Activated gamma-delta T cell treated with Interleukin-2 at 50 U/mL for 16 hours (primary cell): ENCODE results near the gene LTB.
"Not testable (repeated sequence)": the region's sequence is repeated elsewhere in the genome, so short reads cannot be mapped to it uniquely, and the experiment has no call there.

Experiments
- DNase-seq: peaks from one replicate; pipeline ENCODE4 v3.0.0-alpha.2; 2020

LTB gene

GRCh38 chr6:31607317-31607716 lies 25.1 kb upstream of the LTB start:
- no peak for DNase-seq

DNA sequence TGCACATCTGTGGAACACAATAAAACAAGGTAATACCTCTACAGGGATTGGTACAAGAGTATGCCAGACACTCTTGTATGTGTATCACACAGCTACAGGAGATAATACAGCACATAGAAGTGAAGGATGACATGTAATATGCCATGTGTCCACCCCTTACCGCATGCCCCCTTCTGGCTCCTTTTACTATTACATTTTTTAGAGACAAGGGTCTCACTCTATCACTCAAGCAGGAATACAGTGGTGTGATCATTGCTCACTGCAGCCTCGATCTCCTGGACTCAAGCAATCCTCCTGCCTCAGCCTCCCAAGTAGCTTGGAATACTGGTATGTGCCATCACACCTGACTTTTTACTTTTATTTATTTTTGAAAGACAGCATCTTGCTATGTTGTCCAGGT lies 14.8 kb upstream of the LTB start:
- DNase-seq = no peak

GRCh38 chr6:31592396-31592771 lies 10.2 kb upstream of the LTB start:
- DNase-seq = no peak

DNA sequence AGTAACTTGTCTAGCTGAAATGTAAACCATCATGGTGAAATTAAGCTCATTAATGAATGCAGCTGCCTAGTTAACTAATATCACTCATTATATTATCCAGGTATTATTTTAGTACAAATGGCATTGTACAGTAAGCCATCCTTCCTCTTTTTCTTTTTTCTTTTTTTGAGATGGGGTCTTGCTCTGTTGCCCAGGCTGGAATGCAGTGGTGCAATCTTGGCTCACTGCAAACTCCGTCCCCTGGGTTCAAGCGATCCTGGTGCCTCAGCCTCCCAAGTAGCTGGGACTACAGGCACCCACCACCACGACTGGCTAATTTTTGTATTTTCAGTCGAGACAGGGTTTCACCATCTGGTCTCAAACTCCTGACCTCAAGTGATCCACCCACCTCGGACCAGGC lies 8.5 kb upstream of the LTB start:
- not testable (repeated sequence) for DNase-seq

DNA sequence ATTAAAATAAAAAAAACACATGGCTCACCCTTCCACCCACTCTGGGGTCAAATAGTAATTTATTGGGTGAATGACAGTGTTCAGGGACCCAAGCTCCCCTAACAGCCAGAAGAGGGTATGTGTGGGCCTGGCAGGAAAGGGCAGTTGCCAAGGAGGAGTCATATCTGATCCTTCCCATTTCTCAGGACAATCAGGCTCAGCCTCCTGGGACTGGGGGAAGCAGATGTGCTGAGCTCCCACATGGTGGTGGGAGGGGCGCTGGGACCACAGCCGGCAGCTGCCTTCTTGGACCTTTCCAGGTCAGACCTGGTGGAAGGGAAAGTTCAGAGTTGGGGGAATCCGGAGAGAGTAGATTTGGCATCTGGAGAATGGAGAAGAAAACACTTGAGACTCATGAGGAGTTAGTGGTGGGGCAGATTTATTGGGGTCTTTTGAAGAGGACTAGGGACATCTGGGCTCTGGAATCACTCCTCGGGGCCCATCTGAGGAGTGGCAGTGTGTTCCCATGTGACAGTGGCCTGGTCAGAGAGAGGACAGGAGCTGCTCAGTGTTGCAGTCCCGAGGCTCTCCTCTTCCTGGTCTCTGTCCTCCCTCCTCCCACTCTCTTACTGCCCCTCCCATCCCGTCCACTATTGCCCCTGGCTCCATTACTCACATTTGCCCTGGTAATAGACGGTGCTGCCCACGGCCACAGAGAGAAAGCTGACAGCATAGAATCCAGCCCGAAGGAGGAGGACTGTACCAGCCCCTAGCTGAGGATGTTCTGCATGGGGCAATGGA lies 6.8 kb upstream of the LTB start:
- no peak for DNase-seq

GRCh38 chr6:31587791-31588777 lies 5.9 kb upstream of the LTB start:
- DNase-seq = no peak

- peak; percentile 43 for DNase-seq
These were observed 4.5 kb upstream of the LTB start for GRCh38 chr6:31586599-31587281.

- no peak for DNase-seq
These were observed 3.8 kb upstream of the LTB start, which contains the start of gene LST1 for GRCh38 chr6:31586008-31586407. TSS of gene LST1 (plus strand) at chr6:31586277. CDS start at chr6:31587300, 1,023 bp downstream.

- no peak for DNase-seq
These were observed 3.3 kb upstream of the LTB start for GRCh38 chr6:31585491-31585890.

DNA sequence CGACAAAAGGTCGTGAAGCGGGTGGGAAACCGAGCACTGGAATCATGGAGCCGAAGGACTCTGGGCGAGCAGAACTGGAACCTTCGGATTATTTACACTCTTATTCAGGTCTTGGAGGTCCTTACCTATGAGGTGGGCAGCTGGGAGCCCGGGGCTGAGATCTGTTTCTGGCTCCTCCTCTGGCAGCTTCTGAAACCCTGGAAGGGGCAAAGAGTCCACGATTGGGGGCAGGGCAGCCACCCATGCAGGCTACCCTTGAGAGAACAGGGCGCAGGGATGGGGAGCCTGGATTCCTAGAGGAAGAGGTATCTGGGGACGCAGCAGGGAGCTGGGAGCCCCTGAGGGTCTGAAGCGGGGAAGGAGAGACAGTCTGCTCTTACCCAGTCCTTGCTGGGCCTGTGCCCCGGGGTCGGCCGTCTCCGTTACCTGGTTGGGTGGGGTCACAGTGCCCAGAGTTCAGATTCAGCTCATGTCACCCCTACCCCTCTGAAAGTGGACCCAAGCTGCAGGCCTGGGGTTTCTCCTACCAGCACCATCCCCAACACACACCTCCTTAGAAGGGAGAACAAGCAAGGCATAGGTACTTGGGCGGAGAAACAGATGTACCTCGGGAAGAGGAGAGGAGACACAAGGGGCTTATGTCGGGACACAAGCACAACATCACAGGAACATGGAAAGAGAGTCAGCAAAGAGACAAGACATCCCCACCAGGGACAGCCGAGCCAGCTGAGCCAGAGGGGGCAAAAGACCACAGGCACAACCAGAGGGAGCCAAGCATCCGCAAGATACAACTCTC lies 592 bp downstream of the LTB start:
- no peak for DNase-seq

GRCh38 chr6:31580807-31581433 lies 1.3 kb downstream of the LTB start:
- peak; percentile 93 for DNase-seq

DNA sequence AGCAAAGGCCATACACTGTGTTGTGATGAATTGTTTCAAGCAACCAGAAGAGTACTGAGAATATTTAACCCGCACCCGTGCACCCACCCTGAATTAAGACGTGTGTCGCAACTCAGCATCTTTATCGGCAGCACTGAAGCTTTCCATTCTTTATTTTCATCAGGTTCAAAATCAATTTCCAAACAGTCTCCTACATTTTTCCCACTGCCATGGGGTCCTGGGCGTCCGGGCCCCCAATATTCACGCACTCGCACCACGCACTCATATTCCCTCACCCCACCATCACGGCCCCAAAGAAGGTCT lies 1.8 kb downstream of the LTB start:
- no peak for DNase-seq

GRCh38 chr6:31579546-31580437 lies 2.4 kb downstream of the LTB start:
- no peak for DNase-seq

- no peak for DNase-seq
These were observed 3.1 kb downstream of the LTB start for GRCh38 chr6:31579119-31579505.

GRCh38 chr6:31578184-31579118 lies 3.8 kb downstream of the LTB start:
- no peak for DNase-seq

GRCh38 chr6:31577579-31577966 lies 4.7 kb downstream of the LTB start:
- no peak for DNase-seq

DNA sequence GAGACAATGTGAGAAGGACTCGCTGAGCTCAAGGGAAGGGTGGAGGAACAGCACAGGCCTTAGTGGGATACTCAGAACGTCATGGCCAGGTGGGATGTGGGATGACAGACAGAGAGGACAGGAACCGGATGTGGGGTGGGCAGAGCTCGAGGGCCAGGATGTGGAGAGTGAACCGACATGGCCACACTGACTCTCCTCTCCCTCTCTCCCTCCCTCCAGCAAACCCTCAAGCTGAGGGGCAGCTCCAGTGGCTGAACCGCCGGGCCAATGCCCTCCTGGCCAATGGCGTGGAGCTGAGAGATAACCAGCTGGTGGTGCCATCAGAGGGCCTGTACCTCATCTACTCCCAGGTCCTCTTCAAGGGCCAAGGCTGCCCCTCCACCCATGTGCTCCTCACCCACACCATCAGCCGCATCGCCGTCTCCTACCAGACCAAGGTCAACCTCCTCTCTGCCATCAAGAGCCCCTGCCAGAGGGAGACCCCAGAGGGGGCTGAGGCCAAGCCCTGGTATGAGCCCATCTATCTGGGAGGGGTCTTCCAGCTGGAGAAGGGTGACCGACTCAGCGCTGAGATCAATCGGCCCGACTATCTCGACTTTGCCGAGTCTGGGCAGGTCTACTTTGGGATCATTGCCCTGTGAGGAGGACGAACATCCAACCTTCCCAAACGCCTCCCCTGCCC lies 5.2 kb downstream of the LTB start:
- peak; percentile 48 for DNase-seq

DNA sequence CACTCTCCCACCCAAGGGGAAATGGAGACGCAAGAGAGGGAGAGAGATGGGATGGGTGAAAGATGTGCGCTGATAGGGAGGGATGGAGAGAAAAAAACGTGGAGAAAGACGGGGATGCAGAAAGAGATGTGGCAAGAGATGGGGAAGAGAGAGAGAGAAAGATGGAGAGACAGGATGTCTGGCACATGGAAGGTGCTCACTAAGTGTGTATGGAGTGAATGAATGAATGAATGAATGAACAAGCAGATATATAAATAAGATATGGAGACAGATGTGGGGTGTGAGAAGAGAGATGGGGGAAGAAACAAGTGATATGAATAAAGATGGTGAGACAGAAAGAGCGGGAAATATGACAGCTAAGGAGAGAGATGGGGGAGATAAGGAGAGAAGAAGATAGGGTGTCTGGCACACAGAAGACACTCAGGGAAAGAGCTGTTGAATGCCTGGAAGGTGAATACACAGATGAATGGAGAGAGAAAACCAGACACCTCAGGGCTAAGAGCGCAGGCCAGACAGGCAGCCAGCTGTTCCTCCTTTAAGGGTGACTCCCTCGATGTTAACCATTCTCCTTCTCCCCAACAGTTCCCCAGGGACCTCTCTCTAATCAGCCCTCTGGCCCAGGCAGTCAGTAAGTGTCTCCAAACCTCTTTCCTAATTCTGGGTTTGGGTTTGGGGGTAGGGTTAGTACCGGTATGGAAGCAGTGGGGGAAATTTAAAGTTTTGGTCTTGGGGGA lies 6.1 kb downstream of the LTB start:
- DNase-seq = no peak
